ENCODE measurements around the gene SORBS1. TPM values are rescaled to one million over a fixed set of nuclear protein-coding genes. Genes with fewer than 3 reads are reported as not detected.

The SORBS1 gene
- total and polyA plus RNA-seq, 2 experiments from 2014 or later: 0.65 to 1.2 TPM

DNA sequence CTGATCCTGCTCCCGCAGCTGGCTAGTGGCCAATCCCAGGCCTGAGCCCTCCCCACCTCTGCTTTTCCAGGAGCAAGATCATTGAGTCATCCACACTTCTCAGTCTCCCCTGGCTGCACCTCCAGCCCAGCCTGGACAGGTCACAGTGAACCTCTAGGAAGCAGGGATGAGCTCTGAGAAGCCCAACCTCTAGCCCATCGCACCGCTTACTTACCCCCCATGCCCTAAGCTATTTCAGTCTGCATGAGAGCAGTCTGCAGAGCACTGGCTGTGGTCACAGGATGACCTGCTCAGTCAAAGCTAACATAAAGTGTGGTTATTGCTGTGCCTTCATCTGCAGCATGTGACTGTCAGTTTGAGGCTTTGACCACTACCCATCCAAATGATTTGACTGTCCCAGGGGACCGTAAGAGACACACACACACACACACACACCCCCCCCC lies 129.2 kb downstream of the SORBS1 start:
- no peaks in the 10 kb centered on the region for H3K79me2 ChIP-seq (ENCODE audit: insufficient read depth)
- H3K9me2 ChIP-seq (ENCODE audit: insufficient read depth): no peaks in the 10 kb centered on the region
- 59 to 66% methylated on average over 4 of the region's 4 CpGs for WGBS, 2 experiments (ENCODE audit: low coverage in 1 of 2, low lambda C conversion rate in 2 of 2, missing lambda C conversion rate in 2 of 2)
- TF ChIP-seq EZH2 (IDR thresholded peaks at IDR 0.05; ENCODE audit: insufficient read depth, poor library complexity, severe bottlenecking): no peak
- TF ChIP-seq EZH2phosphoT487 (IDR thresholded peaks at IDR 0.05; ENCODE audit: insufficient read depth, low read depth): no peak
- H3K4me1 ChIP-seq (ENCODE audit: insufficient read depth): no peaks in the 10 kb centered on the region
- no peak overlapping the region for H3K4me3 ChIP-seq
- no peak overlapping the region for H2AFZ ChIP-seq
- no peak overlapping the region for H3K4me2 ChIP-seq (ENCODE audit: unreplicated experiment)
- H3K27me3 ChIP-seq (replicated peaks; ENCODE audit: insufficient read depth): no peaks in the 10 kb centered on the region
- no peak overlapping the region for H3K27ac ChIP-seq
- H3K36me3 ChIP-seq (ENCODE audit: low read depth): no peaks in the 10 kb centered on the region
- DNase-seq: no peak
- no peaks in the 10 kb centered on the region for H3F3A ChIP-seq (ENCODE audit: insufficient read depth)
- no peaks in the 10 kb centered on the region for H4K20me1 ChIP-seq (ENCODE audit: insufficient read depth)
- no peaks in the 10 kb centered on the region for H3K9me3 ChIP-seq (ENCODE audit: low read depth)
- in situ Hi-C loops (cut with MboI): loop anchor here (5.0 kb wide), 1 partner anchor 165 kb away; no protein-coding TSS in a partner anchor
- H3K9ac ChIP-seq: no peak overlapping the region

DNA sequence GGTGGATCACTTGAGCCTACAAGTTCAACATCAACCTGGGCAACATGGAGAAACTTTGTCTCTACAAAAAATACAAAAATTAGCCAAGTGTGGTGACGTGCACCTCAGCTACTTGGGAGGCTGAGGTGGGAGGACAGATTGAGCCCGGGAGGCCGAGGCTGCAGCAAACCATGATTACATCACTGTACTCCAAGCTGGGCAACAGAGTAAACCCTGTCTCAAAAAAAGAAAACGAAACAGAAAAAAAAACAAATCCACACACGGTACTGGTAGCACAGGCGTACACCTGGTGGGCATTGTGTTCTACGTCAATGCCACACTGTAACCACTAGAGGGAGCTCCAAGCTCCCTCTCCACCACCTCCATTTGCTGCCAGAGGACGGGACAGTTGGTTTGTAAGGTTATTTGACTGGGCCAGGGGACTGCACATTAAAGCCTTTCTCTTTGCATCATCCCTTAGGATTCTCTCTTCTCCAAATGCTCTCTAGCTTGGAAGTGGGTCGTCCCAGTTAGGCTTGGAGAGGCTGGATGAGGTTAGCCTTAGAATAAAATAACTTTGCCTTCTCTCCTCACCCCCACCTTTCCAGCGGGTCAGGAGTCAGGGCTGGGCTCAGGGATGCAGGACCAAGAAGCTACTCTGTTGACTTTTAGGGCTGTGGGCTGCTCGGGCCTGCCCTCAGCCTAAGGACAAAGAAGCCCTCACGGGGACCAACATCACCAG lies 130.8 kb downstream of the SORBS1 start:
- Histone ChIP-seq H3K27me3 (replicated peaks; ENCODE audit: insufficient read depth) (no peaks in the 10 kb centered on the region), H3K79me2 (ENCODE audit: insufficient read depth) (no peaks in the 10 kb centered on the region), H3K36me3 (ENCODE audit: low read depth) (no peaks in the 10 kb centered on the region), H3K4me2 (ENCODE audit: unreplicated experiment) (no peak overlapping the region), H3K4me1 (ENCODE audit: insufficient read depth) (no peaks in the 10 kb centered on the region), H3K9ac (no peak overlapping the region), H3K9me3 (ENCODE audit: low read depth) (no peaks in the 10 kb centered on the region), H2AFZ (no peak overlapping the region), H3F3A (ENCODE audit: insufficient read depth) (no peaks in the 10 kb centered on the region), H3K27ac (no peak overlapping the region), H3K4me3 (no peak overlapping the region), H4K20me1 (ENCODE audit: insufficient read depth) (no peaks in the 10 kb centered on the region; the same call in 1 of the 2 replicates), H3K9me2 (ENCODE audit: insufficient read depth) (no peaks in the 10 kb centered on the region)
- peak; percentile 71 for DNase-seq
- 36 to 41% methylated on average over 12 of the region's 12 CpGs for WGBS, 2 experiments (ENCODE audit: low coverage in 1 of 2, low lambda C conversion rate in 2 of 2, missing lambda C conversion rate in 2 of 2)
- TF ChIP-seq EZH2phosphoT487 (IDR thresholded peaks at IDR 0.05; ENCODE audit: insufficient read depth, low read depth) (no peak), EZH2 (IDR thresholded peaks at IDR 0.05; ENCODE audit: insufficient read depth, poor library complexity, severe bottlenecking) (no peak)
- in situ Hi-C loops (cut with MboI): loop anchor here (5.0 kb wide), 1 partner anchor 167 kb away; no protein-coding TSS in a partner anchor

DNA sequence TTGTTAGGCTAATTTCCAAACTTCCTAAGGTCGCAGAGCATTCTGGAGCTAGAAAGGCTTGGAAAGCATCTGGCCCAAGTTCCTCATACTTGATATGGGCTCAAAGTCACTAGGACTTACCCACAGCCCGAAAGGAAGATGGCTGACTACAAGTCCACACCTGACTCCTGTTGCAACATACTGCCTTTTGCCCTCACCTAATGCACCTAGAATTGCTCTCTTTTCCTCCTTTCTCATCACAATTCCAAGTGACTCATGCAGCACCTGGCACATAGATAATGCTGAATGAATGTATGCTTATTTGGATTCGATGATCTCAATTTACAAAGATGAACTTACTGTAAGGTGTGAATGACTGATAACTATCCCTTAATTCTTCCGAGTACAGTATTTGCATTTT lies 131.5 kb downstream of the SORBS1 start:
- H2AFZ ChIP-seq: no peak overlapping the region
- no peaks in the 10 kb centered on the region for H3K79me2 ChIP-seq (ENCODE audit: insufficient read depth)
- no peaks in the 10 kb centered on the region; the same call in 1 of the 2 replicates for H4K20me1 ChIP-seq (ENCODE audit: insufficient read depth)
- H3K4me2 ChIP-seq (ENCODE audit: unreplicated experiment): no peak overlapping the region
- H3K9me3 ChIP-seq (ENCODE audit: low read depth): no peaks in the 10 kb centered on the region
- no peak for TF ChIP-seq EZH2phosphoT487 (IDR thresholded peaks at IDR 0.05; ENCODE audit: insufficient read depth, low read depth)
- TF ChIP-seq EZH2 (IDR thresholded peaks at IDR 0.05; ENCODE audit: insufficient read depth, poor library complexity, severe bottlenecking): no peak
- WGBS, 2 experiments (ENCODE audit: low coverage in 1 of 2, low lambda C conversion rate in 2 of 2, missing lambda C conversion rate in 2 of 2): 52 to 55% methylated on average over 4 of the region's 4 CpGs
- in situ Hi-C loops (cut with MboI): loop anchor here (5.0 kb wide), 1 partner anchor 168 kb away; no protein-coding TSS in a partner anchor
- no peak overlapping the region for H3K4me3 ChIP-seq
- H3K9ac ChIP-seq: no peak overlapping the region
- no peaks in the 10 kb centered on the region for H3K9me2 ChIP-seq (ENCODE audit: insufficient read depth)
- H3K27me3 ChIP-seq (replicated peaks; ENCODE audit: insufficient read depth): no peaks in the 10 kb centered on the region
- H3F3A ChIP-seq (ENCODE audit: insufficient read depth): no peaks in the 10 kb centered on the region
- H3K27ac ChIP-seq: no peak overlapping the region
- H3K36me3 ChIP-seq (ENCODE audit: low read depth): no peaks in the 10 kb centered on the region
- DNase-seq: no peak
- no peaks in the 10 kb centered on the region for H3K4me1 ChIP-seq (ENCODE audit: insufficient read depth)

DNA sequence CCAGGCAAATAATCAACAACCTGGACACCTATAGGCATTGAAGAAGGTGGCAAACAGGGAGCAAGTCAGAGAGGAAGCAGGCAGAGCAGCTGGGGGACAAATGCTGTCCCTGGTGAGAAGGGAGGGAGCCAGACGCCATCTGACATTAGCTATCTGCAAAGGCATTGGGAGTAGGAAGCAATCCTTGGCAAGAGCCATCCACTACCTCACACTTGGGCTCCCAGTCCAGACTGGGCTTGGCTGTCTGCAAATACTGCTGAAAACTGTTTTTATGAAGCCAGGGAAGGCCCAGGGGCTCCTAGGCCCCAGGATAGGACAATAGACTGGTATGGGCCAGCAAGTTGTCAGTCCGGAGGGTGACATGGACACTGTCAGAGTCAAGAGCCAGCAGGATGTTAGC lies 132.5 kb downstream of the SORBS1 start:
- H3K27me3 ChIP-seq (replicated peaks; ENCODE audit: insufficient read depth): no peaks in the 10 kb centered on the region
- H3K4me2 ChIP-seq (ENCODE audit: unreplicated experiment): no peak overlapping the region
- DNase-seq: no peak
- H2AFZ ChIP-seq: no peak overlapping the region
- H3K9me3 ChIP-seq (ENCODE audit: low read depth): no peaks in the 10 kb centered on the region
- H3K27ac ChIP-seq: no peak overlapping the region
- no peaks in the 10 kb centered on the region for H3K4me1 ChIP-seq (ENCODE audit: insufficient read depth)
- no peaks in the 10 kb centered on the region for H3F3A ChIP-seq (ENCODE audit: insufficient read depth)
- H3K9me2 ChIP-seq (ENCODE audit: insufficient read depth): no peaks in the 10 kb centered on the region
- no peaks in the 10 kb centered on the region; the same call in 1 of the 2 replicates for H4K20me1 ChIP-seq (ENCODE audit: insufficient read depth)
- no peak overlapping the region for H3K9ac ChIP-seq
- TF ChIP-seq EZH2 (IDR thresholded peaks at IDR 0.05; ENCODE audit: insufficient read depth, poor library complexity, severe bottlenecking): no peak
- TF ChIP-seq EZH2phosphoT487 (IDR thresholded peaks at IDR 0.05; ENCODE audit: insufficient read depth, low read depth): no peak
- in situ Hi-C loops (cut with MboI): no loop called here
- H3K36me3 ChIP-seq (ENCODE audit: low read depth): no peaks in the 10 kb centered on the region
- H3K79me2 ChIP-seq (ENCODE audit: insufficient read depth): no peaks in the 10 kb centered on the region
- H3K4me3 ChIP-seq: no peak overlapping the region
- WGBS, 2 experiments (ENCODE audit: low coverage in 1 of 2, low lambda C conversion rate in 2 of 2, missing lambda C conversion rate in 2 of 2): 40 to 41% methylated on average over 2 of the region's 2 CpGs

Measured in GM23248 (cell line).